Inferior parietal cortex (tissue), 1 donor: Measurements from ENCODE around the gene CARS2.
"Not testable (repeated sequence)": the region's sequence is repeated elsewhere in the genome, so short reads cannot be mapped to it uniquely, and the experiment has no call there.

ENCODE experiments used
- DNase-seq: peaks from one replicate; pipeline ENCODE4 v3.0.0-alpha.2; 2016; ENCODE audit errors: extremely low spot score

Gene CARS2

GRCh38 chr13:110706570-110707372, 855 bp upstream of the CARS2 start:
- DNase-seq = no peak

DNA sequence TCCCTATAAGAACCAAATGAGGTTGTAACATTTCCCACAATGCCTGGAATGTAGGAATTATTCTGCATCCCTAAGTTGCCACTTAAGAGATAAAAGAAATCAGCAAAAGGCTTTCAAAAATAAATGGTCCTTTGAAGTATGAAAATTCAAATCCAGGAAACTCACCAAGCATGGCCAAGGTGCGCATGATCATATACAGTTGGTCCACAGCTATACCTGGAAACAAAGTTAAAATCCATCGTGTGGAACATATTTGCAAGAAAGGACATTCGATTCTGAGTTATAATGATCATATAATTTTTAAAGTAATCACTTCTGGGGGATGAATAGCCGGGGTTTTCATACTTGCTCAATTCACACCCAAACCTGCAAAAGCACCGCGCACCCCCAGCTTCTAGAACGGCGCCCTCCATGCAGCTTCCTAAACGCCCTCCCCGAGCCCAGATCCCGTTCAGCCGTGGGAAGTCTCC, 525 bp downstream of the CARS2 start:
- DNase-seq = no peak

DNA sequence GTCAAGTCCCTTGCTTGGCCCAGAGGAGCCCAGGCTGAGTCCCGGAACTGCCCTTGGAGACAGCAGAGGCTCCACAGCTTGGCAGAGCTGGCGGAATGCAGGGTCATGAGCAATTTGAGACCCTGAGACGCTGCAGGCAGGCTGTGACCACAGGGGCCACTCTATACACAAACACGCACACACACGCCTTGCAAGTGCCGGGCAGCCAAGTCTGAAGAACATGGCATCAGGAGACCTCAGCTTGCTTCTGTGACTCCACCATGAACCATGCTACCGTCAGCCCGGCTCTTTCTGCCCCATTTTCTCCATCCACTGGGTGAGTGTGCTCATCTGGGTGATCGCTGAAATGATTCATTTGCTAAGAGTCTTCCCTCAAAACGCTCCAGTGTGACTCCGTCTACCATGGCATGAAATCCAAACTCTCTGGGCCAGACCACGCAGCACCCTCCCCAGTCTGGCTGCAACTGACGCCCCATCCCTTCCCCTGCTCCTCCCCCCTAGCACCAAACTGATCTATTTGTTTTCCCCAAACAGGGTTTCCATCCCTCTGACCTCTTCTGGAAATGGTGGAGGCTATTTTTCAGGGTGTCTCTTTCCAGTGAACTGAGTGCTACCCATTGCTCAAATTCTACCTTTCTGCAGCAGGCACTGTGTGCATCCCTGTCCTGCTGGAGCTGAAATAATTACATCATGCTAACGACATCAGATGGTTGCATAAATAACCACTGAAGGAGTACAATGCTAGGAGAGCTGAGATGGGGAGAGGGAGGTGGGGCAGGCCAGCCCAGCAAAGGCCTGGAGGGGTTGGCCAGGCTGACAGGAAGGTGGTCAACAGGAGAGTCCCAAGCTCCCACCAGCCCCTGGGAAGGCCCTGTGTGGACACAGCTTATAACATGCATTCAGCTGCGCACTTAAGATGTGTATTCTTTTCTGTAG, 3.1 kb downstream of the CARS2 start:
- DNase-seq = no peak

GRCh38 chr13:110702089-110702488, 3.8 kb downstream of the CARS2 start:
- DNase-seq = no peak

DNA sequence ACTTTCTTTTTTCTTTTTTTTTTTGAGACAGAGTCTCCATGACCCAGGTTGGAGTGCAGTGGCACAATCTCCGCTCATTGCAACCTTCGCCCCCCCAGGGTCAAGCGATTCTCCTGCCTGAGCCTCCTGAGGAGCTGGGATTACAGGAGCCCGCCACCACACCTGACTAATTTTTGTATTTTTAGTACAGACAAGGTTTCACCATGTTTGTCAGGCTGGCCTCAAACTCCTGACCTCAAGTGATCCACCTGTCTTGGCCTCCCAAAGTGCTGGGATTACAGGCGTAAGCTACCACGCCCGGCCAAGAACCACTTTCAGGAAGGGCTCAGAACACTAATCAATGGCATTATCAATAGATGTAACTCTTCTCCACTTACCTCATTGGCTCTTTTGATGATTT, 4.9 kb downstream of the CARS2 start:
- DNase-seq = not testable (repeated sequence)

- DNase-seq = no peak
Observed at GRCh38 chr13:110700641-110701040, 5.3 kb downstream of the CARS2 start.

- no peak for DNase-seq
Observed at GRCh38 chr13:110700186-110700585, 5.7 kb downstream of the CARS2 start.

DNA sequence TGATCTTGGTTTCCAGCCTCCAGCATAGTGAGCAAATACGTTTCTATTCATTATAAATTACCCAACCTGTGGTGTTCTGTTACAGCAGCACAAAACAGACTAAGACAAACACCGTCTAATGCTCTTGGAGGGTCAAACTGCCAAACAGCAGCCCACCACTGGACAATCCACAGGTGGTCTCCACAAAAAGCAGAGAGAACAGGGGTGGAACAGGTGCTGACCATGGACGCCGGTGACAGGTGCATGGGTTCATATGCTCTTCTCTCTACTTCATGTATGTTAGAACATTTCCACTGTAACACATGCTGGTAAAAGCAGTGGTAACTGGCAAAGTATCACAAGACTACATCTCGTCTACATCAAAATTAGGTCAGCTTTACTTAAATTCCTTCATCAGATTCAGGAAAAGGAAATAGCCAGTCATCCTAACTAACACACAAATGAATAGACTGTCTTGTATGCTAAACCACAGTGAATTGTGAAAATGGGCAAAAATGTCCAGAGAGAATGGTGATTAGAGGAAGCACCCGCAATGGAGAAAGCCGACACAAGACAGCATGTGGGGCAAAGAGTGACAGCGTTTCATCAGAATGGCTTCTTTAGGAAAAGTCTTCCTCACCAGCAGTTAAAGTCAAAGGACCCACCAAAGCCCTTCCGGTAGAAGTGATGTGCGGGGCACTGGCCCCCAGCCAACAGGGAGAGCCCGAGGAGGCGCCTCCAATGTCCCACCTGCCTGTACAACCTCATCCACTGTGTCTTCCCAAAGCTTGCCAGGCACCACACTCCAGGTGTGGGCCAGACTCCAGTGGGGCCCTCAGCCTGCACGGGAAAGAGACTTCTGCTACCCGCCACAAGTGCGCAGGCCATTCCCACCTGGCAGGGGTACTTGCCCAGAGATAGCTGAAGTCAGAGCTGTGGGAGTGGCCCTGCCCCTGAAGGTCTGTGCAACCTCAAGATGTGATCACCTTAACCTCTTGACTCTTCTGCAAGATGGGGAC, 6.5 kb downstream of the CARS2 start:
- no peak for DNase-seq

- no peak for DNase-seq
Observed at GRCh38 chr13:110698689-110699088, 7.2 kb downstream of the CARS2 start.

DNA sequence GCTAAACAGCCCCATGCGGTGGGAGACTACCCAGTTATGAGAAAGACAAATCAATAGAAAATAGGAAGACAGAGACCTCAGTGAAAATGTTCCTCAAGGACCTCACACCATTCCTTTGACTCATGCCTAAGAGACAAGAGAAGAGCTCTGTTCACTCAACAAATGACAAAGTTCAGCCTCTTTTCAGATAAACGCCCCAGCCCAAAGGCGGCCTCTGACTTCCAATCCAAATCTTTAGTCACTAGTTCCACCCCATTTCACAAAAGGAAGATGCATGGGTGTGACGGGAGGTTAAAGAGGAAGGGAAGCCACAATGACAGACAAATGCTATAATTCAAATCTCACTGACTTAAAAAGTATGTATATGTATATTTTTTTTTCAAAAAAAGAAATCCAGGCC, 8.1 kb downstream of the CARS2 start:
- no peak for DNase-seq

DNA sequence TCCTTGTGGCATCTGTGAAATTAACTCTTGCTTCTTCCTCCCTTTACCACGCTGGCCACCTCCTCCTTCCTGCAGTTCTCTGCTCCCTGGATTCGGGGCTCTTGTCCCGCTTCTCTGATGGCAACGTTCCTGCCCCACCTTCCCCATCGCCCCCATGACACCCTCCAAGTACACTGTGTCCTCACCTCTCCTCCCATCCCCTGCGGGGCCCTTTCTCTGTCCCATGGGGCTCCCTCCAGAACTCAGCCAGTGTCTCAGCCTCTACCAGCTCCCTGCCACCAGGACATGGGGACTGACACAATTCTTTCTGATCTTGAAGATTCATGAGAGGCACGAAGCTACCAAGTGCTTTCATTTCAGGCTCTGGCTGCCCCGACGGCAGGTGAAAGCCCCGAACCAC, 9.1 kb downstream of the CARS2 start:
- DNase-seq = no peak

DNA sequence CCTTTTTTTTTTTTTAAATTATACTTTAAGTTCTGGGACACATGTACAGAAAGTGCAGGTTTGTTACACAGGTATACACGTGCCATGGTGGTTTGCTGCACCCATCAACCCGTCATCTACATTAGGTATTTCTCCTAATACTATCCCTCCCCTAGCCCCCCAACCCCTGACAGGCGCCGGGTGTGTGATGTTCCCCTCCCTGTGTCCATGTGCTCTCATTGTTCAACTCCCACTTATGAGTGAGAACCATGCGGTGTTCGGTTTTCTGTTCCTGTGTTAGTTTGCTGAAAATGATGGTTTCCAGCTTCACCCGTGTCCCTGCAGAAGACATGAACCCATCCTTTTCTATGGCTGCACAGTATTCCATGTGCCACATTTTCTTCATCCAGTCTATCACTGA, 10.1 kb downstream of the CARS2 start:
- DNase-seq = not testable (repeated sequence)

GRCh38 chr13:110690516-110690915, 15.4 kb downstream of the CARS2 start:
- no peak for DNase-seq

DNA sequence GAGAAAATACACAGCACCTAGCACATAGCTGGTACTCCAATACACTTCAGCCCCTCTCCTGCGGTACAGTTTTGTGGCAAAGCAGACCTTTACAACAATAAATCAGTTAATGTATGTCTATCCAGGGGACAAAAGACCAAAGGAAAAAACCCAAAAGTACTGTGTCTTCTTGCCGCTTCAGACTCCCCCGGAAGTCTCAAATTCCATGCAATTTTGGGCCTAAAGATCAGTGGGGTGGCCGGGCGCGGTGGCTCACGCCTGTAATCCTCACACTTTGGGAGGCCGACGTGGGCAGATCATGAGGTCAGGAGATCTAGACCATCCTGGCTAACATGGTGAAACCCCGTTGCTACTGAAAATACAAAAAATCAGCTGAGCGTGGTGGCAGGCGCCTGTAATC, 16.2 kb downstream of the CARS2 start:
- DNase-seq = no peak

- no peak for DNase-seq
Observed at GRCh38 chr13:110689041-110689440, 16.9 kb downstream of the CARS2 start.

DNA sequence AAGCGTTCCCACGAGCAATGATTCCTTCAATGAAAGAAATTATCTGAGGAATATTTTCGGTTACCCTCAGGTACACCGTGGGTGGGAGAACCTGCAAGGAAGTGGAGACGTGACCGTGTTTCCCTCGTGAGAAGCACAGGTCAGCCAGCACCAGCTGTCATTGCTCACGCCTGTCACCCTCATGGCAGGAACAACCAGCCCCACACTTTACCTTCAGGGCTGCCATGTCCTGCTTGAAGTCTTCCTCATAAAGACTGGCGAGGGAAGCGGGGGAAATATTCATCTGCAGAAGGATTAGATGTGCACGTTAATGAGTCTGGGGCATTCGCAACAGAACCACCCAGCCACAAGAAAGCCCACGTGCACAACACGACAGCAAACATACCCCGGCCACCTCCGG, 18.2 kb downstream of the CARS2 start:
- no peak for DNase-seq

- DNase-seq = no peak
Observed at GRCh38 chr13:110685305-110686020, 20.5 kb downstream of the CARS2 start.

- DNase-seq = no peak
Observed at GRCh38 chr13:110684388-110685056, 21.4 kb downstream of the CARS2 start.

DNA sequence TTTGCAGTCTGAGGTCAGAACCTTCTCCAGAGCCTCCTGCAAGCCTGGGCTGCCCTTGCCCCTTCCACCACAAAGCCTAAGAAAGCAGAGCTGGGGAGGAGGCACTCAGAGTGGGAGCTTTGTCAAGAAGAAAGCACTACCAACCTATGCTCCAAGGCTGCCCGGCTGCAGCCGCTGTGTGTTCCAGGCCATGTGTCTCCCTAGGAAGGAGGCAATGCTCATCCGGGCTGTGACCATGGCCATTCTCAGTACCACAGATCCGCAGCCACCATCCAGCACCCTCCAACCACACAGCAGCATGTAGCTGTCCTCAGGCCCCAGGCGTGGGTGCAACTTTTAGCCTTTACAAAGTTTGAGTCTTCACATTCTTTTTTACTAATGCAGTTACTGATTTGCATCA, 22.0 kb downstream of the CARS2 start:
- no peak for DNase-seq

- DNase-seq = peak; percentile 20
Observed at GRCh38 chr13:110683203-110683883, 22.6 kb downstream of the CARS2 start.
